HG03159 (cell line): ENCODE results near the gene FAM234A.

Source experiments
- ATAC-seq: cut with Tn5 transposase; IDR thresholded peaks from one replicate; pipeline ENCODE4 v1.9.1; 2021; ENCODE audit warnings: mild to moderate bottlenecking, moderate library complexity; ENCODE audit not compliant: unreplicated experiment

The FAM234A gene

GRCh38 chr16:280005-280460, 45.4 kb downstream of the FAM234A start:
- no peak for ATAC-seq

- no peak for ATAC-seq
These were observed 45.9 kb downstream of the FAM234A start, which contains the start of gene ARHGDIG for GRCh38 chr16:280552-280951. ARHGDIG (plus strand) TSS chr16:280591; CDS start chr16:280681, 90 bp downstream.

- ATAC-seq = no peak
These were observed 46.5 kb downstream of the FAM234A start for GRCh38 chr16:280991-281659.

GRCh38 chr16:281660-282255, 47.1 kb downstream of the FAM234A start:
- ATAC-seq = no peak

- ATAC-seq = no peak
These were observed 47.9 kb downstream of the FAM234A start for GRCh38 chr16:282491-282890.

GRCh38 chr16:283033-283805, 48.6 kb downstream of the FAM234A start, which contains the start of gene PDIA2:
PDIA2 (plus strand) TSS chr16:283164; CDS start chr16:283170, 6 bp downstream.
- no peak for ATAC-seq

GRCh38 chr16:284204-285120, 49.8 kb downstream of the FAM234A start:
- no peak for ATAC-seq

GRCh38 chr16:285146-286055, 50.8 kb downstream of the FAM234A start:
- no peak for ATAC-seq

- no peak for ATAC-seq
These were observed 52.1 kb downstream of the FAM234A start for GRCh38 chr16:286491-287297.

GRCh38 chr16:287298-287811, 52.7 kb downstream of the FAM234A start:
- no peak for ATAC-seq

GRCh38 chr16:287981-288920, 53.6 kb downstream of the FAM234A start:
- ATAC-seq = no peak

GRCh38 chr16:289395-289997, 54.9 kb downstream of the FAM234A start:
- ATAC-seq = no peak

GRCh38 chr16:290015-290680, 55.5 kb downstream of the FAM234A start:
- no peak for ATAC-seq

- ATAC-seq = no peak
These were observed 56.2 kb downstream of the FAM234A start for GRCh38 chr16:290681-291405.

GRCh38 chr16:291539-291938, 56.9 kb downstream of the FAM234A start:
- no peak for ATAC-seq
